GM18498 (cell line): ENCODE measurements around the gene CASP7.
"Not testable (repeated sequence)": the region's sequence is repeated elsewhere in the genome, so short reads cannot be mapped to it uniquely, and the experiment has no call there.

Experiments used
- ATAC-seq: cut with Tn5 transposase; IDR thresholded peaks from one replicate; pipeline ENCODE4 v1.9.1; 2021; ENCODE audit warnings: mild to moderate bottlenecking, moderate library complexity; ENCODE audit not compliant: unreplicated experiment

The CASP7 gene

DNA sequence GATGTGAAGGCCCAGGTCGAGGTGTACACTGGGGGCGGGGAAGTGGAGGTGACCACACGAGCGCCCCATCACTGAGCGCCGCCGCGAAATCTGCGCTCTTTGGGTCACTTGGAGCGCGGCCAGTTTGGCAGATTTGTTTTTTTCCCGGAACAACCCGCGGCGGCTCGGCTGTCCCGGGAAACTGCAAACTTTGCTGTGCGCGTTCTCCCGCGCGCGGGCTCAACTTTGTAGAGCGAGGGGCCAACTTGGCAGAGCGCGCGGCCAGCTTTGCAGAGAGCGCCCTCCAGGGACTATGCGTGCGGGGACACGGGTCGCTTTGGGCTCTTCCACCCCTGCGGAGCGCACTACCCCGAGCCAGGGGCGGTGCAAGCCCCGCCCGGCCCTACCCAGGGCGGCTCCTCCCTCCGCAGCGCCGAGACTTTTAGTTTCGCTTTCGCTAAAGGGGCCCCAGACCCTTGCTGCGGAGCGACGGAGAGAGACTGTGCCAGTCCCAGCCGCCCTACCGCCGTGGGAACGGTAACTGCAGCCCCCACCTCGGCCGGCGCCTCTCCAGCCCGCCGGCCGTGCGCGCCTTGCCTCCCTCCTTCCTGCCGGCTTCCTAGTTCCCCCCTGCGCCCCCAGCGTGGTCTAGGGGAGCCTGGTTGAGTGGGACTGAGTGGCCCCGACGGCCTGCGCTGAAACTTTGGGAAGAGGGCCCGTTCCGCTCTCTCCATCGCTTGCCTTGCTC, at the start of gene CASP7:
TSS of gene CASP7 (plus strand) at position 450 of the 727 bp plus-strand sequence. CDS start 17,582 bp downstream, outside the sequence.
- peak; percentile 78 for ATAC-seq

DNA sequence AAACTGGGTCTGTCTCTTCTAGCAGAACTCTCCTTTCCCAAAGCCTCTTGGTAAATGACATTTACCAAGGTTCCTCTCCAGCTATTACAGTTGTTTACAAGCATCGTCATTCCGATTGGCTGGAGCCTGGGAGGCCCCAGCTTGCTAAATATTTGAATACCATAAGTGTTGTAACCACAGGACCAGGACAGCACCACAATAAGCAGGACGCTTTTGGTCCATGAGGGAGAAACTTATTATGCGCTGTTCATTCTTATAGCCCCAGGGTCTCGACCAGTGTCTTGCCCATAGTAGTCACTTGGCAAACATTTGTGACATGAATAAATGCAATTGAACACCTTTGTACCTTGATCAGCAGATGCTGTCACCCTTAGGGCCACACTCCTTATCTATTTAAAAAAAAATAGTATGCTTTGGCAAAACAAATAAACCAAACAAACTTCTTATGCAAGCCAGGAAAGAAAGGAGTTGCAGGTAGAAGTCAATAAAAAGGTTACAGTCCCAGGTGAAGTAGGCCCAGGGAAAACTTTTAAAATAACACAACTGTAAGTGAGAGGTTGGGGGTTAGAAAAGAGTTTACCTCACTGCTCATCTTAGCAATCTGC, 48.7 kb upstream of the CASP7 start:
- no peak for ATAC-seq

DNA sequence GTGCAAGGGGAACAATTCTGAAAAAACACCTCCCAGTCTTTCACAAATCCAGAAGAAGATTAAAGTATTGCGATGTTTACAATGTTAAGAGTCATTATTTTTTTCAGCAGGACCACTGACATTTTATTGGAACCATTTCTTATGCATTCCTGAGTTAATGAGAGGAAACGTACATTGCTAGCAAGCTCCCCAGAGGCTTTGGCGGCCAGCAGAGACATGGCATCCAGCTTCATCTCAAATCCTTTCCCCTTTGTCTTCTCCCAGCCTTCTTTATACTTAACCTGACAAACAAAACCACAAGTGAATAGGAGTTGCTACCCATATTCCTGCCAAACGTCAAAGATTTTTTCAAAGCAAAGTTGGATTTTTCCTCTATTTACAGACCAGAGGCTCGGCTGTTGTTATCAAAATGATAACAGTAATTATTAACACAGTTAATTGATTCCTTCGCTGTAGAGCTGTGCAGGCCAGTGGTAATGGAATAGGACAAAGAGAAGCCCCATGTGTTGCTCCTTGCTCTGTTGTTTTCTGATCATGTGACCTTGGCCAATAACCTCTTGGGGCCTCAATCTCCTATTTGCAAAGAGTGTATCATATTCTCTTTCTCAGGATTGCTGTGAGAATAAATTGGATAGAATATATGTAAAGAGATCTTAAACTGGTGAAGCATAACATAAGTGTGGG, 47.9 kb upstream of the CASP7 start:
- ATAC-seq, result no peak

DNA sequence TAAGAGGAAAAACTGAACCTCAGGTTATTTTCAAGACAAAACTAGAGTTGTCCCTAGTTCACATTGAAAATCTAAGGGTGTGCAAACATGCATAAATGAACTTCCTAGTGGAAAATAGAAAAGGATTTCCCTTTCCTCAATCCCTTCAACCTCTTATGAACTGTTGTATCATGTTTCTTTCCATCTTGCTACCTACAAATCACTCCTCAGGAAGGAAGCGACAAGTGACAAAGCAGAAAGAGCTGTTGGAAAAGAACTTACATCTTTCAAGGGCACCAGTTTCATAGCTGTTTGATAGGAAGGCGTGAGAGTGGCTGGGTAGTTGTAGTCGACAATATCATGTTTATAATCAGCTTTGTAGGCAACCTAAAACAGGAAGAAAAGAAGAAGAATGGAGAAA, 39.7 kb upstream of the CASP7 start:
- ATAC-seq, result no peak

DNA sequence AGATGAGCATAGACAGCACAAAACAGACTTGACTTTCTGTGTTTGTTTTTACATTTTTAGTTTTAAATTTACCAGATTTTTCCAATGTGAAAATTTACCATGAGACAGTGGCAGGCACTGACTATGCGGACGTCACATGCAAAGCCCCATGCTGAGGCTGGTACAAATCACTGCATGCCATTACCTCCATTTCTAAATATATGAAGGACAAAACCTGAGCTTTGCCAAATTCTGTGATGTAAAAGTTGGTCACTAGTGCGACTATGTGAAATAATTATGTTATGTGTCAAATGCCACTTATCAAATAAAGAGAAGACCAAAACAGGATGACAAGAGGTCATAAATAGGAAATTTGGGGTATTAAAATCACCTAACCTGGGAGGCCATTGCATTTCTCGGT, 38.0 kb upstream of the CASP7 start:
- no peak for ATAC-seq

DNA sequence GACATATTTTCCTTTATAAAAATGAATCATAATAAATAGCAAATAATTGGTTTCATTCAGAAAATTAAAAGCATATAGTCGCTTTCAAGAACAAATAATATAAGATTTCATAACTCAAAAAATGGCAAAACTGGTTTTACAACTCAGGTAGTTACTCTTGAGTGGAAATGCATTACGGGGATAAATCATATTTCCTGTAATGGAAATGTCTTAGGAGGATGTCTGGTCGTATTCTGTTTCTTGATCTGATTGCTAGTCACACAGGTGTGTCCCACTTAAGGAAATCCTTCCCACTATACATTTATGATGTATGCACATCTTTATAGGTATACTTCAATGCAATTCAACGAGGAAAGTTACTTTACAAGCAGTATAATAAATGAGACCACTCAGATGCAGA, 36.5 kb upstream of the CASP7 start:
- no peak for ATAC-seq

DNA sequence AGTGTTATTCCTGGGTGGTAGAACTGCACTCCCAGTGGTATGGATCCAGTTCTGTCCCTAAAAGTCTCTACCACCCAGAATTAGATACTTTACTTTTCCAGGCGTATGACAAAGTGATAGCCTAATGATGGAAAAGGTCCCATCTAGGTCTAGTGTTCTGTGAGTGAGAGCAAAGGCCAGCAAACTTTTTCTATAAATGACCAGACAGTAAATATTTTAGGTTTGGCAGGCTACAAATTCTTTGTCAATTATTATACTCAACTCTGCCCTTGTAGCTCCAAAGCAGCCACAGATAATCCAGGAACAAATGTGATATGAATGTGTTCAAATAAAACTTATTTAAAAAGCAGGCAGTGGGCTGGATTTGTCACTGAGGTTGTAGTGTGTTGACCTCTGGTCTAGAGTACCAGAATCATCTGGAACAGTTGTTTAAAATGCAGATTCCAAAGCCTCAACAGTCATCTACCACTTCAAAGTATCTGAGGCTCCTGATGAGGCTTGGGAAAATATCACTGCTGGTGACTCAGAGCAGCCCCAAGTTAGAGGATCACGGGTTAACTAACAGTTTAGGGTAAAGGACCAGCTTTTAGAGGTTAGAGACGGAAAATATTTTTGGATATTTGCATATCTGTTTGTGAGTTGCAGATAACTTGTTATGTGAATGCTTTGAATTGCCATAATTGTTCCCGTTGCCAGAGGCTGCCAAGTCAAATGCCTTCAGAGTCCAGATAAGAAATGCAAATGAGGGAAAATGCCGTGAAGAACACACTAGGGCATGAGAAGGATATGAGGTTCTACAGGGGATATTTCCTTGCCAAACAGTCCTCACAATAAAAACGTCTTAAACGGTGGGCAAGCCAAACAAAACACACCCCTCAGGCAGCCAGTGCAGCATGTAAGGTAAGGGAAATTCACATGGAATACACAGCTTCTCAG, 35.3 kb upstream of the CASP7 start:
- ATAC-seq, result no peak

DNA sequence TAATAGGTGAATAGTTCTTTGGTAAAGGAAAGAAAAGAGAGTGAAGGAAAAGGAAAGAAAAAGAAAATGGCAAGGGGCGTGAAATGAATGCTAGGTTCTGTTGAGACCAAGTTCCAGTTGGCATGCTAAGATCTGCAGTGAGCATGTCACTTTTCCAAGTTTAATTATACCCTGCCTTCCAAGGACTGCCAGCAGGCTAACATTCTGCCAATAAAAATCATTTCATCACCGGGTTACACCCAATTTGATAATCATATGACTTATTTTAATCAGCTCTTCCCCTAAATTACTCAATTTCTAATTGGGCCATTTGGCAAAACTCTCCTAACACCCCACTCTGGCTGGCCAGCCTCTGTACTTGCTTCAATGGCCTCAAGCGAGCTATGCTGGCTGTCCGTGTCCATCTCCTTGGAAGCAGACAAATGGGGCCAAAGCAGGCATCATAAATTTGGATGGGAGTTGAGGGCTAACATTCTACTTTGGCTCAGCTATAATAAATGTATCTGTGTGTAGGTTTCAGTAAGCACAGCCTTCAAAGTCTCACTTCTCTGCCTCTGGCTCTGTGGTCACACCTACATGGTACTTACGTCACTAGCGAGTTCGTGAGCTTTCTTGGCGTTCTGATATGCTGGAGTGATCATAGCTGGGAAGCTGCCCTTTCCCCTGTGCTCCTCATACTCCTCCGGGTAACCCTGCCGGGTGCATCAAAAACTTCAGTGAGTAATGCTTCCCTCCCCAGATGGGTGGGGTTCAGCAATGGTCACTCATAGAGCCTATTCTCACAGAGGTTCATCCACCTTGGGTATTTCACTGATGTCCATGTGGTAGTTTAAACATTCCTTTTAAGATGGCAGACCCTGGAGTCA, 33.1 kb upstream of the CASP7 start:
- no peak for ATAC-seq

DNA sequence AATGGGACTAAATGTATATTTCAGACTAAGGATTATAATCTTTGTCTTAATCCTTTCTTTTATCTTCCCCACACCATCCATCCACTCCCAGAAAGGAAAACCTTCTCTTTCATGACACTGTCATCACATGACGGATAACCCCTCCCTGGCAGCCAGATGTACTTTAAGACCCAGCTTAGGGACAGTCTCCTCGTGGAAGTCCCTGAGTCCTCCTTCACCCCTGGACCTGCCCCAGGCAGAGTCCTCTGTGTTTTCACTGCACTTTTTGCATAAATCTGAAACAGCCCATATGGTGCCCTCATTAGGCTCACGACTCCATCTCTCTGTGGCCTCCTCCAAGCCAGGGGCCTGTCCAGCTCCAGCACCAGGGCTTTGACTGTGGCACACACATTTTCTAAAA, 31.9 kb upstream of the CASP7 start:
- no peak for ATAC-seq

DNA sequence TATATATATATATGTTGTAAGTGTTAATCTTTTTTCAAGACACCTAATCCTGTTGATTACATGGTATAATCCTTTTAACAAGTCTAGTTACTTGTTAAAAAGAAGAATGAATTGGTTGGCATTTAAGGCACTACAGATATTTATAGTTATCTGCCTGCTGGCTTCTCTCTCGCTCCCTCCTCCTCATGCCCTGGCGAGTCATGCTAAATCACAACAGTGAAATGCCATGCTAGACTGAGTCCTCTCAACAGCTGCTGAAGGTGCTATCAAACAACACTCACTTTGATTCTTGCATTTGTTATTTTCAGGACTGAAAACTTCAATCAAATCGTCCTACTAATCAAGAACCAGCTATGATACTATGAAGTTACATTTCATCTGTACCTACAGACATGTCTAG, 31.2 kb upstream of the CASP7 start:
- ATAC-seq, result no peak

DNA sequence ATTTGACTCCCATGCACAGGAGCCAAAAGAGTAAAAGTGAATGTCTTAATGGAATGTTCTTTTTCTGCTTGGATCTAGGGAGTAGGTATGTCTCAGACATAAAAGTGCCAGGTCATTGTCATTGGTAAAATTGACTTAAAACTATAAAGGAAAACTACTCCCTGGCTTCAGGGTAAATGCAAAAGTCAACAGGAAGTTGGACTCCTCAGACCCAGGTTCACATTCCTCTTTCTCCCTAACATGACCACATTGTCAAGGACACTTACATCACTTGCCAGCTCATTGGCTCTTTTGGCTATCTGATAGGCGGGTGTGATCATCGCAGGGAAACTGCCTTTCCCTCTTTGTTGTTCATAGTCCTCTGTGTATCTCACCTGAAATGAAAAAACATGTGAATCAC, 29.5 kb upstream of the CASP7 start:
- ATAC-seq, result no peak

DNA sequence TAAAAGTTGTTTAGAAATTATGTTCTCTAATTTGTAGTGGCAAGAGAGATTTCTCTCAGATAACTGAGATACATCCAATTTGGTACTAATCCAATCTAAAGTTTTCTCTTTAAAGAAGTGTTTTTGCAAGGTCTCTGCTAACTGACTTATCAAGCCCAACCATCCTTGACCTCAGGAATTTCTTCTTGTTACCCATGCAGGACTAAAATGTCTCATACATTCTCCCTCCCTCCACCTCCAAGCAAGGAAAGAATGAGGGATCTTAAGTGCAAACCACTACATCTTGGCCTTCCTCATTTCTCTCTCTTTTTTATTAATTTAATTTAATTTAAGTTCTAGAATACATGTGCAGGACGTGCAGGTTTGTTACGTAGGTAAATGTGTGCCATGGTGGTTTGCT, 28.7 kb upstream of the CASP7 start:
- no peak for ATAC-seq

DNA sequence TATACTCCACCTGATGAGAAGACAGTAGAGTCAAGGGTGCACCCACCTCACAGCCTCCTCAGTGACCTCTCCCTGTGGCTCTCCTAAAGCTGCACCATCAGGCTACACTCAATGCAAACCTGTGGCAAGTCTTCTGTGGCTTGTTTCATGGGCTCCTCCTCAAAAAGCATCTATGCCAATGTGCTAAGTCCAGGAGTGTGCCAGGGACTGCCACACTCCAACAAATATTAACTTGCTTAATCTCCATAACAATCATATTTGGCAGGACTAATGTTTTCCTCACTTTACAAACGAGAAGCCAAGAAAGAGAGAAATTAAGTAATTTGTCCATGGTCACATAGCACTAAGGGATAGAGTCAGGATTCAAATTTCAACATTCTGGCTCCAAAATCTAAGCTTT, 27.8 kb upstream of the CASP7 start:
- no peak for ATAC-seq

DNA sequence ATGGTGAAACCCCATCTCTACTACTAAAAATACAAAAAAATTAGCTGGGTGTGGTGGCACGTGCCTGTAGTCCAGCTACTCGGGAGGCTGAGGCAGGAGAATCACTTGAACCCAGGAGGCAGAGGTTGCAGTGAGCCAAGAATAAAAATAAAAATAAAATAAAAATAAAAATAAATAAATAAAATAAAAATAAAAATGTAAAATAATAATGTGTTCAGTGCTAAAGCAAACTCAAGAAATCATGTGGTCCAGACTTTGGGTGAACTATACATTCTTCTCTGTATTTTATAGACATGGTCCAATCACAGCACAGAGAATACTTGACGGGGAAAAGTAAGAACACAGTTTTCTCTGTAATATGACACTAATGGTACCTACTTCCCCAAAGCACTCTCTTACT, 27.3 kb upstream of the CASP7 start:
- not testable (repeated sequence) for ATAC-seq

DNA sequence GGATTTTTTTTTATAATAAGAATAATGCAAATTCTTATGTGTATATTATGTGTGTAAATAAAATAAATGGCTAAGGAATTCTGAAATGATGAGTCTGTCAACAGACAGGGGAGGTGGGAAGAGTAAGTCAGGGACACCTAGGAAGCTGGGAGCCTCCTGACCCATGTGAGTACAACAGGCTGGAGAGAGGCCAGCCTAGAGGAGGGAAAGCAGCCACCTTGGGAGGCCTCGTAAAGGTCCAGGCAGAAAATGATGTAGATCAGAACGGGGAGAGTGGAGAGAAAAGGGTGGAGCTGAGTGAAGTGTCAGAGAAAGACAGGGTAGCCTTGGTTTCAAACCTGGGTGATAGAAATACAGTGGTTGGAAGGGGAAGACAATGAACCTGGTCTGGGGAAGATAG, 22.8 kb upstream of the CASP7 start:
- ATAC-seq, result no peak

DNA sequence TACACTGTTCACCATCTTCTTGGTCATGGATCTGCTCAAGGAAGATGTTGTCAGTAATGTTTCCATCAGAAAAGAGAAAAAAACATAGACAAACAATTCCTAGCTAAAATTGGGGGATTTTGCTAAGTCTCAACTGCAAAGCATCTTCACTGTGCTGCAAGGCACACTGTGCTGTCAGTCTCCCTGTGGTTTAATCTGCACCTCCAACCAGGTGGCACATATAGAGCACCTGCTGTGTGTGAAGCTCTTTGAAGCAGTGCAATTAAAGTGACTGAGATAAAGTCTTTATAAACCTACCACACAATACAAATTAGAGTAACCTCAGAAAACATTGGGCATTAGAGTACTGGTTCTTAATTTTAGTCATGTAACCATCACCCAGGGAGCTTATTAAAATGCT, 22.2 kb upstream of the CASP7 start:
- ATAC-seq, result no peak

DNA sequence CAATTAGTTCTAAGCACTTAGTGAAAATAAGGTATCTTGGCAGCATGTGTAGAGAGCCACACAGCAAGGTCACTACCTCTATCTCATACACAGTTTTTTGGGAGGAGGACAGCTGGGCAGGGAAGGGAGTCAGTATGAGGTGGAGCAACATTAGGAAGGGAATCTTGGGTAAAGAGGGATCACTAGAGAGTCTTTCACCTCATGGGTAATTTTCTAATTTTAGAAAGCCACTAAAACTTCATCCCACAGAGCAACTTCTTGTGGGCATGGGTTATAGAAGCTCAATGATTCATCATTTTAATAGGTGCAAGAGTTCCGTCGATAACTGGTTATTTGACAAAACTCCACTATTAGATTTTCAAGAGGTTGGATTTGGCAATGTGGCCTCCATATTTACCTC, 18.4 kb upstream of the CASP7 start:
- ATAC-seq, result no peak

DNA sequence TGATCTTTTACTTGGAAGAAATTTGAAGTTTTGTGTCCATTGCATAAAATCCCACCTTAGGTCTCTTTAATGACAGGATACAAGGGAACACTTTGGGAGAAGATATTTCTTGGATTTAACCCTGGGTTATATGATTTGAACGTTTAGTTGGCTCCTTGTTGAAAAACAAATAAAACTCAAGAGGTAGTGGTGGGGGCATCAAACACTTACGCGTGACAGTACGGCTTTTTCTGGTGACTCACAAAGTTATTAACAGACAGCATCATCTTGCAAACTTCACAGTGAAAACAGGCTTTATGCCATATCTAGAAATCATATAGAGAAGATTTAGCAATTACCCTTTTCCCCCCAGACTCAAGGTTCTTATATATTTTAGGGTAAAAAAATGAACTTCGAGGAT, 16.6 kb upstream of the CASP7 start:
- ATAC-seq, result no peak

DNA sequence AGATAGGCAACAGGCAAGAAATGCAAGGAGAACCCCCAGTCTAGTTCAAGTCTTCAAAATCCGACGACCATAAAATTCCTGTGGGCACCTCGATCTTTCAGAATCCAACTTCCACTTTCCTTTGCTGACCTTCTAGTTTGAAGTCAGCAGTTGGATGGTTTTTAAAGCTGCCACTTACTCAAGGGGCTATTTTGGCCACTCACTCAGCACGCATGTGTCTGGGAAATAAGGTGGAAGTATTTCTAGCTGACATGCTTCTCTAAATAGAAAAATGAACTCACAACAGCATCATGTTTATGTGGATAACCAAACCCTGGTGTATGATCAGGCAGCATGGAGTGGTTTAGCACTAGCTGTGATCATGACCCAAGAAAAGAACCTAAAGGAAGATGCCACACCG, 15.8 kb upstream of the CASP7 start, which contains the start of gene NRAP:
TSS of gene NRAP (minus strand) at position 134 of the 400 bp plus-strand sequence. CDS start 159 bp downstream, outside the sequence.
- ATAC-seq, result no peak

DNA sequence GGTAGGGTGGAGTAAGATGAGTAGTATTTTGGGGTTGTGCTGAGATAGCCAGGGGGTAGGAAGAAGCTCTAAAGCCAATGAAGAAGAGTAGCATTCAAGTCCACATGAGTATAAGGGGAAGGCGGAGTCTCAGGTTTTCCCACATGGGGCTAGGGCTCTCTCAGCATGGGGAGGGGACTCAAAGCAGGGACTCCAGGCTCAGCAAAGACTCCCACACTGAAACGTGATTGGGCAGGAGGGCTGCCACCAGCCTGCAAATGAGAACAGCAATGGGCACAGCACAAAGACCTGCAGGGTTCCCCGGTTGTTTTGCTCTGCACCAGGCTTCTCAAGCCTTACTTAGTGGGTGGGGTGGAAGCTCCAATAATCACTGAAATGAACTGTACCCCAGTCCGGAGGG, 14.4 kb upstream of the CASP7 start:
- ATAC-seq, result no peak
